SK-N-SH (cell line): Measurements from ENCODE around the gene SCYGR5. TPM values are rescaled to one million over a fixed set of nuclear protein-coding genes. Genes with fewer than 3 reads are reported as not detected.

Experiments used
- CTCF ChIA-PET: fragments of 300-600, 350-600 bp; formaldehyde crosslinking; extraction: SDS; loops from one replicate; lab custom pipeline; 2021; lab: Yijun Ruan, JAX
- POLR2A ChIA-PET: fragments of 350-600 bp; sonication (Branson Sonifier 250); formaldehyde crosslinking; extraction: SDS; loops from one replicate; lab custom pipeline; 2020; ENCODE audit warnings: antibody characterized with exemption, inconsistent platforms; lab: Yijun Ruan, JAX
- DNase-seq: peaks from one replicate; pipeline ENCODE4 v3.0.0; 2012
- H2AFZ ChIP-seq: fragments of 200-600 bp; sonication (generic); 2 replicates; pipeline ENCODE4 v1.8.1; 2016; ENCODE audit warnings: antibody characterized with exemption, mild to moderate bottlenecking, low read depth
- H3F3A ChIP-seq: fragments of 200-600 bp; sonication (generic); replicated peaks from 2 replicates; pipeline ENCODE3; 2016; ENCODE audit warnings: antibody characterized with exemption, mild to moderate bottlenecking; ENCODE audit not compliant: insufficient read depth
- H3K27ac ChIP-seq, 2 experiments: fragments of 200-500 bp in 1 of 2; fragments of 200-600 bp in 1 of 2; sonication (Bioruptor generic) in 1 of 2; sonication (generic), shearing (Covaris generic) in 1 of 2; 2 replicates each; pipeline versions ENCODE4 v1.5.1 to v1.6.1; 2014 to 2016; ENCODE audit warnings: low read depth in 2 of 2, inconsistent platforms in 1 of 2, low read length in 1 of 2, mild to moderate bottlenecking in 1 of 2, mixed read lengths in 1 of 2
- H3K27me3 ChIP-seq: fragments of 200-600 bp; sonication (generic), shearing (Covaris generic); 2 replicates; pipeline ENCODE4 v1.6.1; 2016; ENCODE audit warnings: mixed run types; ENCODE audit not compliant: insufficient read depth
- H3K36me3 ChIP-seq, 2 experiments: fragments of 200-500 bp in 1 of 2; fragments of 200-600 bp in 1 of 2; sonication (Bioruptor generic) in 1 of 2; sonication (generic) in 1 of 2; replicated peaks in 1 of 2; 2 replicates each; pipeline versions ENCODE3 to v1.5.1; 2014 to 2016; ENCODE audit warnings: low read length in 1 of 2, mild to moderate bottlenecking in 1 of 2; ENCODE audit not compliant: insufficient read depth in 2 of 2, control insufficient read depth in 1 of 2
- H3K4me1 ChIP-seq, 2 experiments: fragments of 200-500 bp in 1 of 2; fragments of 200-600 bp in 1 of 2; sonication (Bioruptor generic) in 1 of 2; sonication (generic), shearing (Covaris generic) in 1 of 2; 2 replicates each; pipeline versions ENCODE4 v1.5.1 to v1.6.1; 2014 to 2016; ENCODE audit warnings: low read depth in 1 of 2, low read length in 1 of 2, mixed run types in 1 of 2; ENCODE audit not compliant: insufficient read depth in 2 of 2, control insufficient read depth in 1 of 2
- H3K4me2 ChIP-seq: fragments of 200-600 bp; sonication (generic), shearing (Covaris generic); 2 replicates; pipeline ENCODE4 v1.6.1; 2017; ENCODE audit warnings: mixed run types
- H3K4me3 ChIP-seq, 2 experiments: fragments of 200-500 bp in 1 of 2; fragments of 200-600 bp in 1 of 2; sonication (Bioruptor generic) in 1 of 2; sonication (generic), shearing (Covaris generic) in 1 of 2; 2 replicates each; pipeline versions ENCODE4 v1.5.1 to v1.8.1; 2014 to 2016; ENCODE audit warnings: low read depth in 2 of 2, inconsistent platforms in 1 of 2, low read length in 1 of 2, mild to moderate bottlenecking in 1 of 2, mixed read lengths in 1 of 2, moderate library complexity in 1 of 2
- H3K79me2 ChIP-seq: fragments of 200-600 bp; sonication (generic); 2 replicates; pipeline ENCODE4 v1.8.1; 2017; ENCODE audit warnings: mild to moderate bottlenecking; ENCODE audit not compliant: insufficient read depth
- H3K9ac ChIP-seq: fragments of 200-600 bp; sonication (generic); 2 replicates; pipeline ENCODE4 v1.6.1; 2017; ENCODE audit warnings: mixed run types
- H3K9me2 ChIP-seq: fragments of 200-600 bp; sonication (generic); 2 replicates; pipeline ENCODE4 v1.6.1; 2017; ENCODE audit warnings: mixed run types
- H3K9me3 ChIP-seq: fragments of 200-600 bp; sonication (generic); 2 replicates; pipeline ENCODE4 v1.6.1; 2017; ENCODE audit warnings: mixed run types, mild to moderate bottlenecking, moderate library complexity
- H4K20me1 ChIP-seq: fragments of 200-600 bp; sonication (generic); 2 replicates; pipeline ENCODE4 v1.6.1; 2017; ENCODE audit warnings: mild to moderate bottlenecking, mixed run types; ENCODE audit not compliant: insufficient read depth
- CHD2 ChIP-seq: fragments of 150-350 bp; IDR thresholded peaks from 2 replicates; pipeline ENCODE4 v1.6.1; 2018; ENCODE audit warnings: low read length; ENCODE audit not compliant: partially characterized antibody
- CTCF ChIP-seq: fragments of 200-600 bp; sonication (generic); IDR thresholded peaks from 2 replicates; pipeline ENCODE4 v1.6.1; 2017; ENCODE audit warnings: antibody characterized with exemption, mild to moderate bottlenecking, moderate library complexity
- EZH2phosphoT487 ChIP-seq: fragments of 200-600 bp; sonication (generic); IDR thresholded peaks from 2 replicates; pipeline ENCODE4 v1.6.1; 2017; ENCODE audit warnings: low read depth, mixed run types, mild to moderate bottlenecking, antibody characterized with exemption, moderate library complexity, borderline replicate concordance
- FOSL2 ChIP-seq: IDR thresholded peaks from 2 replicates; pipeline ENCODE4 v1.4.0; 2012; ENCODE audit warnings: low read depth, mild to moderate bottlenecking, moderate library complexity, borderline replicate concordance
- FOXJ3 ChIP-seq: sonication (generic); formaldehyde crosslinking; IDR thresholded peaks from 2 replicates; pipeline ENCODE4 v1.5.1; 2020; ENCODE audit warnings: mild to moderate bottlenecking, missing genetic modification reagents
- IRF3 ChIP-seq: fragments of 150-350 bp; IDR thresholded peaks from 2 replicates; pipeline ENCODE4 v1.6.1; 2016; ENCODE audit warnings: mild to moderate bottlenecking, low read depth, low read length
- JUND ChIP-seq: IDR thresholded peaks from 2 replicates; pipeline ENCODE4 v1.4.0; 2012
- NFIC ChIP-seq: IDR thresholded peaks from 2 replicates; pipeline ENCODE4 v1.4.0; 2012; ENCODE audit warnings: borderline replicate concordance
- TCF12 ChIP-seq: IDR thresholded peaks from 2 replicates; pipeline ENCODE4 v1.4.0; 2012
- WGBS: methylation state at CpG from one replicate; pipeline ENCODE4 v1.1.6; 2017; ENCODE audit warnings: low lambda C conversion rate; 5-methylcytosine and 5-hydroxymethylcytosine counted together
- polyA plus RNA-seq, 3 experiments: library from polyadenylated mRNA; depleted of rRNA; stranded (reverse); fragments of >200 nt; gene quantifications; 2 replicates each; pipeline ENCODE4 v1.2.3, GENCODE V29; 2012
- TF ChIP-seq, protein P1 (sequence below): fragments of 150-350 bp; IDR thresholded peaks from 2 replicates; pipeline ENCODE4 v1.6.1; 2017; ENCODE audit warnings: antibody characterized with exemption, low read length, low read depth, borderline replicate concordance
- TF ChIP-seq, protein P2 (sequence below): IDR thresholded peaks from 2 replicates; pipeline ENCODE4 v1.6.1; 2012; ENCODE audit warnings: mild to moderate bottlenecking, low read depth, low read length, moderate library complexity

The SCYGR5 gene
- polyA plus RNA-seq, 1 of the 3 experiments (the other 2 are of a cell fraction) = not detected

DNA sequence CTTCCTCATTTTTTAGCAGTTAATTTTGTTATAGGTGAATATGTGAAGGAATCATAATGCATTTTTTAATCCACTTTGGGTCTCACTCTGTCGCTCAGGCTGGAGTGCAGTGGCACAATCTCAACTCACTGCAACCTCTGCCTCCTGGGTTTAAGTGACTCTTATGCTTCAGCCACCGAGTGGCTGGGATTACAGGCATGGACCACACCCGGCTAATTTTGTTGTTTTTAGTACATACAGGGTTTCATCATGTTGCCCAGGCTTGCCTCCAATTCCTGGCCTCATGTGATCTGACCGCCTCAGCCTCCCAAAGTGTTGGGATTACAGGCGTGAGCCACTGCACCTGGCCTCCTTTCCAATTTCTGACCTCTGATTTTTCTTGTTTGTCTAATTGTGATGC, 17.7 kb downstream of the SCYGR5 start:
- CTCF ChIA-PET = no interaction called here
- no peak overlapping the region for H3K4me2 ChIP-seq
- H3K4me1 ChIP-seq = no peaks in the 10 kb centered on the region
- TF ChIP-seq JUND (no peak), CHD2 (no peak), TCF12 (no peak), EZH2phosphoT487 (no peak), IRF3 (no peak), CTCF (no peak)
- TF ChIP-seq, protein P1, sequence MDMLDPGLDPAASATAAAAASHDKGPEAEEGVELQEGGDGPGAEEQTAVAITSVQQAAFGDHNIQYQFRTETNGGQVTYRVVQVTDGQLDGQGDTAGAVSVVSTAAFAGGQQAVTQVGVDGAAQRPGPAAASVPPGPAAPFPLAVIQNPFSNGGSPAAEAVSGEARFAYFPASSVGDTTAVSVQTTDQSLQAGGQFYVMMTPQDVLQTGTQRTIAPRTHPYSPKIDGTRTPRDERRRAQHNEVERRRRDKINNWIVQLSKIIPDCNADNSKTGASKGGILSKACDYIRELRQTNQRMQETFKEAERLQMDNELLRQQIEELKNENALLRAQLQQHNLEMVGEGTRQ = no peak
- TF ChIP-seq, protein P2, sequence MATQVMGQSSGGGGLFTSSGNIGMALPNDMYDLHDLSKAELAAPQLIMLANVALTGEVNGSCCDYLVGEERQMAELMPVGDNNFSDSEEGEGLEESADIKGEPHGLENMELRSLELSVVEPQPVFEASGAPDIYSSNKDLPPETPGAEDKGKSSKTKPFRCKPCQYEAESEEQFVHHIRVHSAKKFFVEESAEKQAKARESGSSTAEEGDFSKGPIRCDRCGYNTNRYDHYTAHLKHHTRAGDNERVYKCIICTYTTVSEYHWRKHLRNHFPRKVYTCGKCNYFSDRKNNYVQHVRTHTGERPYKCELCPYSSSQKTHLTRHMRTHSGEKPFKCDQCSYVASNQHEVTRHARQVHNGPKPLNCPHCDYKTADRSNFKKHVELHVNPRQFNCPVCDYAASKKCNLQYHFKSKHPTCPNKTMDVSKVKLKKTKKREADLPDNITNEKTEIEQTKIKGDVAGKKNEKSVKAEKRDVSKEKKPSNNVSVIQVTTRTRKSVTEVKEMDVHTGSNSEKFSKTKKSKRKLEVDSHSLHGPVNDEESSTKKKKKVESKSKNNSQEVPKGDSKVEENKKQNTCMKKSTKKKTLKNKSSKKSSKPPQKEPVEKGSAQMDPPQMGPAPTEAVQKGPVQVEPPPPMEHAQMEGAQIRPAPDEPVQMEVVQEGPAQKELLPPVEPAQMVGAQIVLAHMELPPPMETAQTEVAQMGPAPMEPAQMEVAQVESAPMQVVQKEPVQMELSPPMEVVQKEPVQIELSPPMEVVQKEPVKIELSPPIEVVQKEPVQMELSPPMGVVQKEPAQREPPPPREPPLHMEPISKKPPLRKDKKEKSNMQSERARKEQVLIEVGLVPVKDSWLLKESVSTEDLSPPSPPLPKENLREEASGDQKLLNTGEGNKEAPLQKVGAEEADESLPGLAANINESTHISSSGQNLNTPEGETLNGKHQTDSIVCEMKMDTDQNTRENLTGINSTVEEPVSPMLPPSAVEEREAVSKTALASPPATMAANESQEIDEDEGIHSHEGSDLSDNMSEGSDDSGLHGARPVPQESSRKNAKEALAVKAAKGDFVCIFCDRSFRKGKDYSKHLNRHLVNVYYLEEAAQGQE = no peak
- TF ChIP-seq, all 33 proteins: peak for 0
- no peaks in the 10 kb centered on the region for H3K27me3 ChIP-seq
- no peak for DNase-seq
- no peaks in the 10 kb centered on the region for H4K20me1 ChIP-seq
- H3K4me3 ChIP-seq = no peak overlapping the region
- no peaks in the 10 kb centered on the region for H3K36me3 ChIP-seq
- no peak overlapping the region for H2AFZ ChIP-seq
- H3K9me3 ChIP-seq = no peaks in the 10 kb centered on the region
- H3F3A ChIP-seq = no peaks in the 10 kb centered on the region
- H3K79me2 ChIP-seq = no peaks in the 10 kb centered on the region
- no peak overlapping the region for H3K27ac ChIP-seq
- 32% methylated on average over 5 of the region's 5 CpGs for WGBS
- POLR2A ChIA-PET = no interaction called here
- H3K9me2 ChIP-seq = no peaks in the 10 kb centered on the region
- H3K9ac ChIP-seq = no peak overlapping the region

DNA sequence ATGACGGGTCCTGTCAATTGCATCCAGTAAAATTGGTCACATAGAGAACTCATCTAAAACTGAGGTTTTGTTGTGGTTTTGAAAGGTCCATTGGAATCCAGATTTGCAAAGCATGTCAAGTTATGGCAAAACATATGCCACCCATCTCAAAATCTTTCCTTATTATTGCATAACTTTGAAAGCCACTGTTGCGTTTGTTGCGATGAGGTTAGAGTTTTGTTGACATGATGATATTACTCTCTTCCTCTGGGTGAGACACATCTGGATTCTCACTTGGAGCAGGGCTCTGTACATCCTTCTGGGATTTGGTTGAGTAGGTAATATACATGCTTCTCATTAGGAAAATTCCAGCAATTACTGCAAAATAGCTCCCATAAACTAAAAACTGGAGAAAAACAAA, 20.6 kb downstream of the SCYGR5 start:
- no peaks in the 10 kb centered on the region for H3F3A ChIP-seq
- no peak overlapping the region for H3K4me2 ChIP-seq
- DNase-seq = no peak
- no peaks in the 10 kb centered on the region for H3K9me2 ChIP-seq
- CTCF ChIA-PET = no interaction called here
- no peaks in the 10 kb centered on the region for H3K9me3 ChIP-seq
- H3K4me1 ChIP-seq = no peaks in the 10 kb centered on the region
- TF ChIP-seq FOXJ3 (no peak), FOSL2 (no peak), NFIC (no peak), EZH2phosphoT487 (no peak)
- TF ChIP-seq, all 33 proteins: peak for 0
- H2AFZ ChIP-seq = no peak overlapping the region
- H4K20me1 ChIP-seq = no peaks in the 10 kb centered on the region
- no peak overlapping the region for H3K4me3 ChIP-seq
- POLR2A ChIA-PET = no interaction called here
- H3K9ac ChIP-seq = no peak overlapping the region
- no peak overlapping the region for H3K27ac ChIP-seq
- H3K36me3 ChIP-seq = no peaks in the 10 kb centered on the region
- WGBS = 80% methylated on average over 3 of the region's 3 CpGs
- no peaks in the 10 kb centered on the region; the same call in 1 of the 2 replicates for H3K27me3 ChIP-seq
- H3K79me2 ChIP-seq = no peaks in the 10 kb centered on the region
